MM.1S (cell line): Measurements from ENCODE around the gene PIK3IP1.

ENCODE experiments used
- DNase-seq: peaks from one replicate; pipeline ENCODE4 v3.0.0-alpha.2; 2015
- H2AFZ ChIP-seq: fragments of 300-600 bp; sonication (generic); 2 replicates; pipeline ENCODE4 v1.6.0; 2016; ENCODE audit warnings: antibody characterized with exemption, low read length
- H3F3A ChIP-seq: fragments of 300-600 bp; sonication (generic); 2 replicates; pipeline ENCODE4 v1.6.1; 2016; ENCODE audit warnings: mild to moderate bottlenecking, antibody characterized with exemption, low read length, moderate library complexity, mixed read lengths; ENCODE audit not compliant: insufficient read depth
- H3K27ac ChIP-seq: fragments of 300-600 bp; sonication (generic); 2 replicates; pipeline ENCODE4 v1.5.1; 2016; ENCODE audit warnings: mild to moderate bottlenecking, low read length
- H3K27me3 ChIP-seq: fragments of 300-600 bp; sonication (generic); replicated peaks from 2 replicates; pipeline ENCODE4 v1.6.0; 2016; ENCODE audit warnings: low read length; ENCODE audit not compliant: insufficient read depth
- H3K36me3 ChIP-seq: fragments of 300-600 bp; sonication (generic); replicated peaks from 2 replicates; pipeline ENCODE4 v1.6.1; 2016; ENCODE audit warnings: mild to moderate bottlenecking, low read length, mixed read lengths; ENCODE audit not compliant: insufficient read depth
- H3K4me1 ChIP-seq: fragments of 300-600 bp; sonication (generic); 2 replicates; pipeline ENCODE4 v1.6.1; 2016; ENCODE audit warnings: low read length, mixed read lengths
- H3K4me2 ChIP-seq: fragments of 300-600 bp; sonication (generic); 2 replicates; pipeline ENCODE4 v1.6.0; 2016; ENCODE audit warnings: low read depth, low read length
- H3K4me3 ChIP-seq: fragments of 300-600 bp; sonication (generic); 2 replicates; pipeline ENCODE4 v1.5.1; 2016; ENCODE audit warnings: low read length, mixed read lengths
- H3K79me2 ChIP-seq: fragments of 300-600 bp; sonication (generic); 2 replicates; pipeline ENCODE4 v1.6.1; 2016; ENCODE audit warnings: mixed run types, low read length, mixed read lengths
- H3K9ac ChIP-seq: fragments of 300-600 bp; sonication (generic); 2 replicates; pipeline ENCODE4 v1.6.1; 2016; ENCODE audit warnings: low read length, mixed read lengths
- H3K9me2 ChIP-seq: fragments of 300-600 bp; sonication (generic); replicated peaks from 2 replicates; pipeline ENCODE4 v1.6.1; 2016; ENCODE audit warnings: mild to moderate bottlenecking, low read length, mixed read lengths; ENCODE audit not compliant: insufficient read depth
- H3K9me3 ChIP-seq: fragments of 300-600 bp; sonication (generic); replicated peaks from 2 replicates; pipeline ENCODE4 v1.6.1; 2016; ENCODE audit warnings: mild to moderate bottlenecking, low read length, mixed read lengths; ENCODE audit not compliant: insufficient read depth
- H4K20me1 ChIP-seq: fragments of 300-600 bp; sonication (generic); 2 replicates; pipeline ENCODE4 v1.6.1; 2016; ENCODE audit warnings: mild to moderate bottlenecking, low read length, moderate library complexity, mixed read lengths; ENCODE audit not compliant: insufficient read depth
- EZH2 ChIP-seq: fragments of 300-600 bp; sonication (generic); optimal IDR thresholded peaks from 2 replicates; pipeline ENCODE3; 2017; ENCODE audit warnings: low read depth, mild to moderate bottlenecking, antibody characterized with exemption, low read length, mixed read lengths
- EZH2phosphoT487 ChIP-seq: fragments of 300-600 bp; sonication (generic); IDR thresholded peaks from 2 replicates; pipeline ENCODE4 v1.6.1; 2018; ENCODE audit warnings: antibody characterized with exemption, low read length
- TF ChIP-seq, protein P1 (sequence below): fragments of 300-600 bp; sonication (generic); IDR thresholded peaks from 2 replicates; pipeline ENCODE4 v1.5.1; 2016; ENCODE audit warnings: antibody characterized with exemption, low read length, mixed read lengths

PIK3IP1 gene

GRCh38 chr22:31250740-31251600, 41.3 kb downstream of the PIK3IP1 start:
- Histone ChIP-seq H3K27me3 (no peaks in the 10 kb centered on the region), H3K27ac (no peak overlapping the region), H3K4me2 (no peak overlapping the region), H3K4me3 (no peak overlapping the region), H3K79me2 (peaks cover 41% of the 10 kb centered on the region; the same call in 1 of the 2 replicates), H3K9ac (no peak overlapping the region), H3K4me1 (no peaks in the 10 kb centered on the region), H4K20me1 (no peaks in the 10 kb centered on the region), H3K36me3 (no peaks in the 10 kb centered on the region), H3F3A (no peaks in the 10 kb centered on the region), H2AFZ (no peak overlapping the region), H3K9me2 (no peaks in the 10 kb centered on the region), H3K9me3 (no peaks in the 10 kb centered on the region)
- TF ChIP-seq EZH2phosphoT487 (no peak), EZH2 (no peak)
- TF ChIP-seq, protein P1, sequence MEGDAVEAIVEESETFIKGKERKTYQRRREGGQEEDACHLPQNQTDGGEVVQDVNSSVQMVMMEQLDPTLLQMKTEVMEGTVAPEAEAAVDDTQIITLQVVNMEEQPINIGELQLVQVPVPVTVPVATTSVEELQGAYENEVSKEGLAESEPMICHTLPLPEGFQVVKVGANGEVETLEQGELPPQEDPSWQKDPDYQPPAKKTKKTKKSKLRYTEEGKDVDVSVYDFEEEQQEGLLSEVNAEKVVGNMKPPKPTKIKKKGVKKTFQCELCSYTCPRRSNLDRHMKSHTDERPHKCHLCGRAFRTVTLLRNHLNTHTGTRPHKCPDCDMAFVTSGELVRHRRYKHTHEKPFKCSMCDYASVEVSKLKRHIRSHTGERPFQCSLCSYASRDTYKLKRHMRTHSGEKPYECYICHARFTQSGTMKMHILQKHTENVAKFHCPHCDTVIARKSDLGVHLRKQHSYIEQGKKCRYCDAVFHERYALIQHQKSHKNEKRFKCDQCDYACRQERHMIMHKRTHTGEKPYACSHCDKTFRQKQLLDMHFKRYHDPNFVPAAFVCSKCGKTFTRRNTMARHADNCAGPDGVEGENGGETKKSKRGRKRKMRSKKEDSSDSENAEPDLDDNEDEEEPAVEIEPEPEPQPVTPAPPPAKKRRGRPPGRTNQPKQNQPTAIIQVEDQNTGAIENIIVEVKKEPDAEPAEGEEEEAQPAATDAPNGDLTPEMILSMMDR = no peak
- DNase-seq = no peak

DNA sequence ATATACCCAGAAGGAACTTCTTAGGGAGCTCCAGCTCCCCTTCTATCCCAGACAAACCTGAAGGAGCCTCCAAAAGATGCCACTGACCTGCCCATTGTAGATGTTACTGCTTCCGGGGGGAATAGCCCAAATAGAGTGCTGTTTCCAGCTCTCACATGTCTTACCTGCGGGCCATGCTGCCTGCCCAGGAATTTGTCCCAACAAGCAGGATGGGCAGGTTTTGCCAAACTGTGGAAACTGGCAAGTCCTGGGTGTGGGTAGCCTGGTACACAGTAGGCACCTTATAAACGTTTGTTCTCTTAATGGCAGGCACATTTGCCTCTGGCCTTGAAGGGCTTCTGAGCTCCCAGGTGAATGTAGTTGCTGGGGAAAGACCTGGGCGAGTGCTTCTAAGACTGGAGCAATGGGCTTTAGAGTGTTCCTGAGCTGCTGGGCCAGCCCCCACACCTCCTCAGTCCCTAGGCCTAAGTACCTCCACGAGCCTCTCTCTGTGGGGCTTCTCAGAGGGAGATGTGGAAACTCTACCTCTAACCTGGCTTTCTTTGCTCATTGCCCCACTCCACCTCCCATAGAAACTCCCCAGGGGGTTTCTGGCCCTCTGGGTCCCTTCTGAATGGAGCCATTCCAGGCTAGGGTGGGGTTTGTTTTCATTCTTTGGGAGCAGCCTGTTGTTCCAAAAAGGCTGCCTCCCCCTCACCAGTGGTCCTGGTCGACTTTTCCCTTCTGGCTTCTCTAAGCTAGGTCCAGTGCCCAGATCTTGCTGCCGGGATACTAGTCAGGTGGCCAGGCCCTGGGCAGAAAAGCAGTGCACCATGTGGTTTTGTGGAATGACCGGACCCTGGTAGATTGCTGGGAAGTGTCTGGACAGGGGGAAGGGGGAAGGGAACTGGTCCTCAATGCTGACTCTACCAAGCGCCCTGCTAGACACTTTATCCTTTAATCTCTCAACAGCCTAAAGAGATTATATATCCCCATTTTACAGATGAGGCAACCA, 43.0 kb downstream of the PIK3IP1 start:
- DNase-seq = no peak
- H3K79me2 ChIP-seq = peaks cover 49% of the 10 kb centered on the region
- no peaks in the 10 kb centered on the region for H3K9me3 ChIP-seq
- H2AFZ ChIP-seq = no peak overlapping the region
- H3K4me1 ChIP-seq = no peaks in the 10 kb centered on the region
- H3K4me3 ChIP-seq = no peak overlapping the region
- no peaks in the 10 kb centered on the region for H4K20me1 ChIP-seq
- H3K36me3 ChIP-seq = no peaks in the 10 kb centered on the region
- H3F3A ChIP-seq = no peaks in the 10 kb centered on the region
- H3K27ac ChIP-seq = no peak overlapping the region
- no peaks in the 10 kb centered on the region for H3K9me2 ChIP-seq
- H3K9ac ChIP-seq = no peak overlapping the region
- no peak for TF ChIP-seq EZH2
- no peak overlapping the region for H3K4me2 ChIP-seq
- H3K27me3 ChIP-seq = no peaks in the 10 kb centered on the region

DNA sequence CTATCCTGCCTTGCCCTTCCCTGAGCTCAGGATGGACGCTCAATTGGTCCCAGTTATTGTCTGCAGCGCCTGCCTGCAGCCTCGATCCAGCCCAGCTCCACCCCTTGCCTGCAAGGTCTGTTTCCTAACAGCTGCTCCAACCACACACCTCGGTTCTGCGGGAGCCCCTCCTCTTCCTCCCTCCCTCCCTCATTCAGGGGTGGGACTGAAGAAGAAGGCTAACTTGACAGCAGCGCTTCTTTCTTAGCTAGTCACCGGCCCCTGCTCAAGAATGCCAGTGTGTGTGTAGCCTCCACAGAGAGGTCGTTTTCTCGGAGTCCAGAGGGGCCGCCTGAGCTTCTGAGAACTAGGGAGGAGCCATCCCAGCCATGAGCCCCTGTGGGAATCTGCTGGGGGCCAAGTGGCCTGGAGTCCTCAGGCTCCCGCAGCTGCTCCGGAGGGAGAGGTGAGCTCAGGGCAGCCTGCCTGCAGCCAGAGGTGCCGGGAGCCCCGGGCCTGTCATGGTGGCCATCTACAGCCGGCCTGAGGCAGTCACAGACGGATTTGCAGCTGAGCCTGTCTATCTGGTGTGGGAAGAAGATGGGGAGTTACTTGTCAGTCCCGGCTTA, 44.0 kb downstream of the PIK3IP1 start:
- H3F3A ChIP-seq = no peaks in the 10 kb centered on the region
- no peak overlapping the region for H3K9ac ChIP-seq
- peak; percentile 43 for DNase-seq
- no peaks in the 10 kb centered on the region for H3K4me1 ChIP-seq
- no peak overlapping the region for H3K27ac ChIP-seq
- no peak overlapping the region for H3K4me3 ChIP-seq
- no peaks in the 10 kb centered on the region for H3K27me3 ChIP-seq
- H3K36me3 ChIP-seq = no peaks in the 10 kb centered on the region
- no peaks in the 10 kb centered on the region for H4K20me1 ChIP-seq
- no peaks in the 10 kb centered on the region for H3K9me2 ChIP-seq
- H3K9me3 ChIP-seq = no peaks in the 10 kb centered on the region
- TF ChIP-seq EZH2 (no peak), EZH2phosphoT487 (no peak)
- TF ChIP-seq, protein P1 = no peak
- peaks cover 59% of the 10 kb centered on the region for H3K79me2 ChIP-seq
- no peak overlapping the region for H2AFZ ChIP-seq
- H3K4me2 ChIP-seq = no peak overlapping the region
